Measurements from ENCODE around the gene TGIF1.

TGIF1 gene

DNA sequence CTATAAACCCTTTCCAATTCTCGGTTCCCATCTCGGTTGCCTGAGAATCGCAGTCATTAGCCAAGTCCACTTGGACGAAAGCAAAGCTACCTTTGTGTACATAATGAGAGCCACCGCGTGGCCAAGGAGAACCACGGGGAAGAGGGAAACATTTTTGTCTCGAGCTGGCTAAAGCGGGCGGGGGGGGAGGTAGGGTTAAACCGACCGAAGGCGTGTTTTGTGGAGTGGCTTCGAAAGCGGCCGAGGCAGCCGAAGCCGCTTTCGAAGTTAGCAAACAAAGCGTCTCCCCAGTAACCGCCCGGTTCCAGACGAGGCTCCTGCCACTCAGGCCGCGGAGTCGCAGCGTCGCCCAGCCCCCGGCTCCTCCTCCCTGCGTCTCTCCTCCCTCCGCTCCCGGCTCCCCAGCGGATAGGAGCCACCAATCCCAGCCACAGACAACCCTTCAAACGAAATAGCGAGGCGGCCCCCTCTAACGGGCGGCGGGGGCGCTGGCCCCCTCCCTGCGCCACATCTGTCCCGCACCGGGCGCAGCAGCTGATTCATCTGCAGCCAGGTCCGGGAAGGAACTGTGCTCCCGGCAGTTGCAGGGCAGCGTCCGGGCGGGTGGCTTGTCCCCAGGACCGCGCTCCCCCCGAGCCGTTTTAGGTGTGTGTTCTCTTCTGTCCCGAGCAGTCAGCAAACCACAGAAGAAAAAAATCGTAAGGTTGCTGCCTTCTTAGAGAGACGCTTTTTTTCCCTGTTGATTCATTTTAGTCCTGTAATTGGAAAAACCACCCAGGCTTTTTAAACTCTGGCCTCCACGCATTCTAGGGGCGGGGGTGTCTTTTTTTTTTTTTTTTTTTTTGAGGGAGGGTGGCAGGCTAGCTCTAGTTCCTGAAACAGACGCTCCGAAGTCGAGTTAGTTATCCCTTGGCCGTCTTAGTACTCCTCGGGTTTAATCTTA is 1.8 kb upstream of the TGIF1 start:
- Histone ChIP-seq H3K9me2 (replicated peaks; ENCODE audit: low read depth, low read length) (no peaks in the 10 kb centered on the region), H3K9ac (ENCODE audit: low read depth, low read length, poor library complexity, severe bottlenecking) (peak overlapping the region; percentile 95), H3K4me2 (ENCODE audit: low read depth, low read length, poor library complexity, severe bottlenecking) (peak overlapping the region; percentile 89), H3K79me2 (ENCODE audit: insufficient read depth, low read length) (peaks cover 34% of the 10 kb centered on the region), H3K4me1 (ENCODE audit: insufficient read depth, low read length, poor library complexity, severe bottlenecking) (peaks cover 21% of the 10 kb centered on the region), H4K20me1 (ENCODE audit: insufficient read depth, low read length, poor library complexity, severe bottlenecking) (peaks cover under 1% of the 10 kb centered on the region), H2AFZ (ENCODE audit: low read length) (peak overlapping the region; percentile 80), H3K36me3 (ENCODE audit: insufficient read depth, low read length) (no peaks in the 10 kb centered on the region), H3K9me3 (ENCODE audit: insufficient read depth, low read depth, low read length) (no peaks in the 10 kb centered on the region), H3F3A (ENCODE audit: low read depth) (no peaks in the 10 kb centered on the region), H3K27me3 (ENCODE audit: insufficient read depth, low read length, poor library complexity, severe bottlenecking) (no peaks in the 10 kb centered on the region), H3K4me3 (ENCODE audit: low read length, poor library complexity, severe bottlenecking) (peak overlapping the region; percentile 92)
- TF ChIP-seq EZH2phosphoT487 (IDR thresholded peaks at IDR 0.05; ENCODE audit: borderline replicate concordance) (no peak), CTCF (conservative IDR thresholded peaks at IDR 0.05; ENCODE audit: low read length) (no peak)

GRCh38 chr18:3448838-3449511 is 997 bp upstream of the TGIF1 start:
- TF ChIP-seq CTCF (conservative IDR thresholded peaks at IDR 0.05; ENCODE audit: low read length): no peak
- no peak for TF ChIP-seq EZH2phosphoT487 (IDR thresholded peaks at IDR 0.05; ENCODE audit: borderline replicate concordance)
- Histone ChIP-seq H3K9me3 (ENCODE audit: insufficient read depth, low read depth, low read length) (no peaks in the 10 kb centered on the region), H3K4me3 (ENCODE audit: low read length, poor library complexity, severe bottlenecking) (peak overlapping the region; percentile 92), H4K20me1 (ENCODE audit: insufficient read depth, low read length, poor library complexity, severe bottlenecking) (peaks cover 9% of the 10 kb centered on the region), H3K4me2 (ENCODE audit: low read depth, low read length, poor library complexity, severe bottlenecking) (peak overlapping the region; percentile 89), H3K4me1 (ENCODE audit: insufficient read depth, low read length, poor library complexity, severe bottlenecking) (peaks cover 27% of the 10 kb centered on the region), H3F3A (ENCODE audit: low read depth) (no peaks in the 10 kb centered on the region), H3K9me2 (replicated peaks; ENCODE audit: low read depth, low read length) (no peaks in the 10 kb centered on the region), H3K27me3 (ENCODE audit: insufficient read depth, low read length, poor library complexity, severe bottlenecking) (no peaks in the 10 kb centered on the region), H2AFZ (ENCODE audit: low read length) (peak overlapping the region; percentile 80), H3K9ac (ENCODE audit: low read depth, low read length, poor library complexity, severe bottlenecking) (peak overlapping the region; percentile 95), H3K79me2 (ENCODE audit: insufficient read depth, low read length) (peaks cover 42% of the 10 kb centered on the region), H3K36me3 (ENCODE audit: insufficient read depth, low read length) (no peaks in the 10 kb centered on the region)

GRCh38 chr18:3449512-3450011 is 410 bp upstream of the TGIF1 start:
- no peaks in the 10 kb centered on the region for H3F3A ChIP-seq (ENCODE audit: low read depth)
- no peaks in the 10 kb centered on the region for H3K27me3 ChIP-seq (ENCODE audit: insufficient read depth, low read length, poor library complexity, severe bottlenecking)
- H3K36me3 ChIP-seq (ENCODE audit: insufficient read depth, low read length): no peaks in the 10 kb centered on the region
- peaks cover 14% of the 10 kb centered on the region for H4K20me1 ChIP-seq (ENCODE audit: insufficient read depth, low read length, poor library complexity, severe bottlenecking)
- peak overlapping the region; percentile 77 for H2AFZ ChIP-seq (ENCODE audit: low read length)
- no peaks in the 10 kb centered on the region for H3K9me2 ChIP-seq (replicated peaks; ENCODE audit: low read depth, low read length)
- peaks cover 48% of the 10 kb centered on the region for H3K79me2 ChIP-seq (ENCODE audit: insufficient read depth, low read length)
- H3K4me1 ChIP-seq (ENCODE audit: insufficient read depth, low read length, poor library complexity, severe bottlenecking): peaks cover 32% of the 10 kb centered on the region
- H3K4me2 ChIP-seq (ENCODE audit: low read depth, low read length, poor library complexity, severe bottlenecking): peak overlapping the region; percentile 89
- H3K4me3 ChIP-seq (ENCODE audit: low read length, poor library complexity, severe bottlenecking): peak overlapping the region; percentile 92
- H3K9ac ChIP-seq (ENCODE audit: low read depth, low read length, poor library complexity, severe bottlenecking): peak overlapping the region; percentile 95
- H3K9me3 ChIP-seq (ENCODE audit: insufficient read depth, low read depth, low read length): no peaks in the 10 kb centered on the region
- TF ChIP-seq CTCF (conservative IDR thresholded peaks at IDR 0.05; ENCODE audit: low read length): no peak
- TF ChIP-seq EZH2phosphoT487 (IDR thresholded peaks at IDR 0.05; ENCODE audit: borderline replicate concordance): no peak

All from Loucy (cell line).